Measurements from ENCODE around the gene TP53TG5. TPM values are rescaled to one million over a fixed set of nuclear protein-coding genes. Genes with fewer than 3 reads are reported as not detected.

The TP53TG5 gene
- total RNA-seq, 1 experiment from 2014 or later, result 0.69 TPM

DNA sequence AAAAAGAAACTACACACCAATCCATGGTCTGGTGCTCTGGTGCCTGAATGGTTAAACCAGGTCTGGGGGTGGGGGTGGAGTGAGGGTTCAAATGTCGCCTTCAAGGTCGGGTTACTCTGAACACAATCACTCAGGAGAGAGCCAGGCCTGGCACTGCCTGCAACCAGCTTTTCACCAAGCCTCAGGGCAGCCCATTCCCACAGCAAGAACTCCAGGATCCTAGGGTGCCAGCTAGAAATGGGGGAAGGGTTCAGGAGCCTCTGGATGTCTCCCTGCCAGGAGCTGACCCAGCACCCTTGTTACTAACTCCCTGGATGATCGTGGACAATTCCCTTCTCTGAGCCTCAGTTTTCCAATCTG, 36.6 kb downstream of the TP53TG5 start:
- Histone ChIP-seq H3K9me3 (ENCODE audit: low read depth, low read length, poor library complexity, severe bottlenecking) (no peaks in the 10 kb centered on the region), H3K27me3 (replicated peaks; ENCODE audit: insufficient read depth, low read depth, low read length, poor library complexity) (no peaks in the 10 kb centered on the region), H3K4me1 (ENCODE audit: insufficient read depth, low read length, poor library complexity, severe bottlenecking) (peaks cover 32% of the 10 kb centered on the region), H3K36me3 (ENCODE audit: insufficient read depth, low read length, poor library complexity, severe bottlenecking) (peaks cover 4% of the 10 kb centered on the region), H3K27ac (ENCODE audit: low read depth, low read length, poor library complexity, severe bottlenecking) (no peak overlapping the region), H3K4me3 (ENCODE audit: low read depth, low read length, poor library complexity, severe bottlenecking) (no peak overlapping the region)
- POLR2A ChIA-PET (ENCODE audit: low non-redundant PET), result no interaction called here
- BruUV-seq (replicated peaks), result no TSS peak
- intact Hi-C loops (cut with micrococcal nuclease; ENCODE audit: unreplicated experiment), result no loop called here
- no peak for DNase-seq (ENCODE audit: low spot score)
- CTCF ChIA-PET, result no interaction called here
- no peak for TF ChIP-seq EZH2 (IDR thresholded peaks at IDR 0.05; ENCODE audit: borderline replicate concordance, low read depth, low read length, poor library complexity, severe bottlenecking)
- no peak for TF ChIP-seq CTCF (conservative IDR thresholded peaks at IDR 0.05; ENCODE audit: low read depth, low read length)

- no peak for TF ChIP-seq CTCF (conservative IDR thresholded peaks at IDR 0.05; ENCODE audit: low read depth, low read length)
- TF ChIP-seq EZH2 (IDR thresholded peaks at IDR 0.05; ENCODE audit: borderline replicate concordance, low read depth, low read length, poor library complexity, severe bottlenecking), result no peak
- ChIA-PET CTCF (no interaction called here), POLR2A (ENCODE audit: low non-redundant PET) (no interaction called here)
- intact Hi-C loops (cut with micrococcal nuclease; ENCODE audit: unreplicated experiment), result no loop called here
- H3K27me3 ChIP-seq (replicated peaks; ENCODE audit: insufficient read depth, low read depth, low read length, poor library complexity), result no peaks in the 10 kb centered on the region
- BruUV-seq (replicated peaks), result no TSS peak
- peaks cover 4% of the 10 kb centered on the region for H3K36me3 ChIP-seq (ENCODE audit: insufficient read depth, low read length, poor library complexity, severe bottlenecking)
- H3K9me3 ChIP-seq (ENCODE audit: low read depth, low read length, poor library complexity, severe bottlenecking), result no peaks in the 10 kb centered on the region
- DNase-seq (ENCODE audit: low spot score), result no peak
- H3K4me3 ChIP-seq (ENCODE audit: low read depth, low read length, poor library complexity, severe bottlenecking), result no peak overlapping the region
- no peak overlapping the region for H3K27ac ChIP-seq (ENCODE audit: low read depth, low read length, poor library complexity, severe bottlenecking)
- peaks cover 26% of the 10 kb centered on the region for H3K4me1 ChIP-seq (ENCODE audit: insufficient read depth, low read length, poor library complexity, severe bottlenecking)
Observed at GRCh38 chr20:45340951-45341350, 37.2 kb downstream of the TP53TG5 start.

- DNase-seq (ENCODE audit: low spot score), result no peak
- ChIA-PET CTCF (no interaction called here), POLR2A (ENCODE audit: low non-redundant PET) (no interaction called here)
- BruUV-seq (replicated peaks), result no TSS peak
- no peaks in the 10 kb centered on the region for H3K27me3 ChIP-seq (replicated peaks; ENCODE audit: insufficient read depth, low read depth, low read length, poor library complexity)
- intact Hi-C loops (cut with micrococcal nuclease; ENCODE audit: unreplicated experiment), result no loop called here
- peaks cover 4% of the 10 kb centered on the region for H3K36me3 ChIP-seq (ENCODE audit: insufficient read depth, low read length, poor library complexity, severe bottlenecking)
- TF ChIP-seq EZH2 (IDR thresholded peaks at IDR 0.05; ENCODE audit: borderline replicate concordance, low read depth, low read length, poor library complexity, severe bottlenecking), result no peak
- no peak for TF ChIP-seq CTCF (conservative IDR thresholded peaks at IDR 0.05; ENCODE audit: low read depth, low read length)
- H3K4me3 ChIP-seq (ENCODE audit: low read depth, low read length, poor library complexity, severe bottlenecking), result no peak overlapping the region
- no peaks in the 10 kb centered on the region for H3K9me3 ChIP-seq (ENCODE audit: low read depth, low read length, poor library complexity, severe bottlenecking)
- peaks cover 20% of the 10 kb centered on the region for H3K4me1 ChIP-seq (ENCODE audit: insufficient read depth, low read length, poor library complexity, severe bottlenecking)
- no peak overlapping the region for H3K27ac ChIP-seq (ENCODE audit: low read depth, low read length, poor library complexity, severe bottlenecking)
Observed at GRCh38 chr20:45340236-45340847, 37.8 kb downstream of the TP53TG5 start.
